ENCODE measurements around the gene PSG3.
A peak's percentile ranks its signal among the peaks of the same experiment; 100 is the strongest.
"Not testable (repeated sequence)": the region's sequence is repeated elsewhere in the genome, so short reads cannot be mapped to it uniquely, and the experiment has no call there.

PSG3 gene

GRCh38 chr19:42693760-42694350 is 46.4 kb downstream of the PSG3 start:
- peak; percentile 51 for DNase-seq (ENCODE audit: low read depth)
- TF ChIP-seq, protein P1, sequence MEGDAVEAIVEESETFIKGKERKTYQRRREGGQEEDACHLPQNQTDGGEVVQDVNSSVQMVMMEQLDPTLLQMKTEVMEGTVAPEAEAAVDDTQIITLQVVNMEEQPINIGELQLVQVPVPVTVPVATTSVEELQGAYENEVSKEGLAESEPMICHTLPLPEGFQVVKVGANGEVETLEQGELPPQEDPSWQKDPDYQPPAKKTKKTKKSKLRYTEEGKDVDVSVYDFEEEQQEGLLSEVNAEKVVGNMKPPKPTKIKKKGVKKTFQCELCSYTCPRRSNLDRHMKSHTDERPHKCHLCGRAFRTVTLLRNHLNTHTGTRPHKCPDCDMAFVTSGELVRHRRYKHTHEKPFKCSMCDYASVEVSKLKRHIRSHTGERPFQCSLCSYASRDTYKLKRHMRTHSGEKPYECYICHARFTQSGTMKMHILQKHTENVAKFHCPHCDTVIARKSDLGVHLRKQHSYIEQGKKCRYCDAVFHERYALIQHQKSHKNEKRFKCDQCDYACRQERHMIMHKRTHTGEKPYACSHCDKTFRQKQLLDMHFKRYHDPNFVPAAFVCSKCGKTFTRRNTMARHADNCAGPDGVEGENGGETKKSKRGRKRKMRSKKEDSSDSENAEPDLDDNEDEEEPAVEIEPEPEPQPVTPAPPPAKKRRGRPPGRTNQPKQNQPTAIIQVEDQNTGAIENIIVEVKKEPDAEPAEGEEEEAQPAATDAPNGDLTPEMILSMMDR (IDR thresholded peaks at IDR 0.05; ENCODE audit: low read length, missing control alignments) = peak; percentile 74
- no peak overlapping the region for H3K4me3 ChIP-seq (replicated peaks; ENCODE audit: low read depth, low read length)

GRCh38 chr19:42683917-42684513 is 56.3 kb downstream of the PSG3 start:
- no peak overlapping the region for H3K4me3 ChIP-seq (replicated peaks; ENCODE audit: low read depth, low read length)
- TF ChIP-seq, protein P1 (IDR thresholded peaks at IDR 0.05; ENCODE audit: low read length, missing control alignments) = peak; percentile 75
- peak; percentile 50 for DNase-seq (ENCODE audit: low read depth)

DNA sequence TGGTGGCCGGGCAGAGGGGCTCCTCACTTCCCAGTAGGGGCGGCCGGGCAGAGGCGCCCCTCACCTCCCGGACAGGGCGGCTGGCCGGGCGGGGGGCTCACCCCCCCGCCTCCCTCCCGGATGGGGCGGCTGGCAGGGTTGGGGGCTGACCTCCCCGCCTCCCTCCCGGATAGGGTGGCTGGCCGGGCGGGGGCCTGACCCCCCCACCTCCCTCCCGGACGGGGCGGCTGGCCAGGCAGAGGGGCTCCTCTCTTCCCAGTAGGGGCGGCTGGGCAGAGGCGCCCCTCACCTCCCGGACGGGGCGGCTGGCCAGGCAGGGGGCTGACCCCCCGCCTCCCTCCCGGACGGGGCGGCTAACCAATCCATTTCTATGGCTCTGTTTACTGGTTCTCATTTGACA is 64.0 kb downstream of the PSG3 start:
- not testable (repeated sequence) for DNase-seq (ENCODE audit: low read depth); H3K4me3 ChIP-seq (replicated peaks; ENCODE audit: low read depth, low read length)

GRCh38 chr19:42674549-42674948 is 65.7 kb downstream of the PSG3 start:
- not testable (repeated sequence) for H3K4me3 ChIP-seq (replicated peaks; ENCODE audit: low read depth, low read length); DNase-seq (ENCODE audit: low read depth)

Data from fibroblast of pulmonary artery (primary cell).